SK-N-SH treated with all-trans-retinoic acid at 6 μM for 48 hours (cell line): Measurements from ENCODE around the gene SH3PXD2B.

Experiments used
- ATAC-seq: fragments of 200-7000 bp; cut with Tn5 transposase; 3 replicates; pipeline ENCODE4 v1.9.1; 2020; ENCODE audit warnings: mild to moderate bottlenecking, moderate library complexity
- ARNTL ChIP-seq: fragments of 450-650 bp; formaldehyde crosslinking; IDR thresholded peaks from 2 replicates; pipeline ENCODE4 v1.5.0; 2020; ENCODE audit warnings: low read depth, mild to moderate bottlenecking, moderate library complexity, borderline replicate concordance
- BACH2 ChIP-seq: fragments of 250-450 bp; sonication (Bioruptor Pico); IDR thresholded peaks from 2 replicates; pipeline ENCODE4 v1.9.0; 2021; ENCODE audit warnings: mild to moderate bottlenecking, borderline replicate concordance
- CSDC2 ChIP-seq: fragments of 250-450 bp; sonication (Bioruptor Pico); IDR thresholded peaks from 2 replicates; pipeline ENCODE4 v1.5.0; 2020; ENCODE audit warnings: mild to moderate bottlenecking, moderate library complexity
- ESRRG ChIP-seq: fragments of 250-450 bp; sonication (Bioruptor Pico); IDR thresholded peaks from 2 replicates; pipeline ENCODE4 v1.6.1; 2021; ENCODE audit warnings: mild to moderate bottlenecking
- GLIS3 ChIP-seq: fragments of 250-450 bp; sonication (Bioruptor Pico); IDR thresholded peaks from 2 replicates; pipeline ENCODE4 v1.5.0; 2020; ENCODE audit warnings: mild to moderate bottlenecking, moderate library complexity
- ISL1 ChIP-seq: fragments of 250-450 bp; sonication (Bioruptor Pico); IDR thresholded peaks from 2 replicates; pipeline ENCODE4 v2.1.2; 2022; ENCODE audit warnings: mild to moderate bottlenecking, moderate library complexity
- OSR1 ChIP-seq: fragments of 250-450 bp; sonication (Bioruptor Pico); IDR thresholded peaks from 2 replicates; pipeline ENCODE4 v1.8.0; 2022; ENCODE audit warnings: moderate library complexity, mild to moderate bottlenecking, inconsistent platforms
- PATZ1 ChIP-seq: fragments of 250-450 bp; sonication (Bioruptor Pico); IDR thresholded peaks from 2 replicates; pipeline ENCODE4 v1.8.0; 2020; ENCODE audit warnings: mild to moderate bottlenecking, moderate library complexity, borderline replicate concordance
- PPARA ChIP-seq: fragments of 250-450 bp; sonication (Bioruptor Pico); IDR thresholded peaks from 2 replicates; pipeline ENCODE4 v1.5.0; 2020; ENCODE audit warnings: mild to moderate bottlenecking, borderline replicate concordance
- RARB ChIP-seq: fragments of 250-450 bp; sonication (Bioruptor Pico); IDR thresholded peaks from 2 replicates; pipeline ENCODE4 v1.8.0; 2021; ENCODE audit warnings: mild to moderate bottlenecking, moderate library complexity
- SNAI2 ChIP-seq: fragments of 250-450 bp; sonication (Bioruptor Pico); IDR thresholded peaks from 2 replicates; pipeline ENCODE4 v1.5.0; 2020; ENCODE audit warnings: mild to moderate bottlenecking, moderate library complexity
- TCF4 ChIP-seq: fragments of 250-450 bp; sonication (Bioruptor Pico); IDR thresholded peaks from 2 replicates; pipeline ENCODE4 v1.8.0; 2021; ENCODE audit warnings: mild to moderate bottlenecking, moderate library complexity, borderline replicate concordance
- TSHZ2 ChIP-seq: fragments of 250-450 bp; sonication (Bioruptor Pico); IDR thresholded peaks from 2 replicates; pipeline ENCODE4 v1.5.0; 2020; ENCODE audit warnings: mild to moderate bottlenecking, moderate library complexity
- ZC3H10 ChIP-seq: fragments of 250-450 bp; sonication (Bioruptor Pico); IDR thresholded peaks from 2 replicates; pipeline ENCODE4 v1.5.1; 2021; ENCODE audit warnings: mild to moderate bottlenecking, moderate library complexity
- ZFP3 ChIP-seq: fragments of 250-450 bp; sonication (Bioruptor Pico); IDR thresholded peaks from 2 replicates; pipeline ENCODE4 v1.5.0; 2020; ENCODE audit warnings: mild to moderate bottlenecking, moderate library complexity
- ZFP30 ChIP-seq: fragments of 450-650 bp; formaldehyde crosslinking; IDR thresholded peaks from 2 replicates; pipeline ENCODE4 v1.5.0; 2022; ENCODE audit warnings: mild to moderate bottlenecking, moderate library complexity
- ZNF565 ChIP-seq: fragments of 450-650 bp; formaldehyde crosslinking; conservative IDR thresholded peaks from 2 replicates; pipeline ENCODE4 v1.5.0; 2020; ENCODE audit warnings: low read depth, mild to moderate bottlenecking, moderate library complexity
- ZNF70 ChIP-seq: fragments of 450-650 bp; formaldehyde crosslinking; IDR thresholded peaks from 2 replicates; pipeline ENCODE4 v1.5.0; 2020; ENCODE audit warnings: mild to moderate bottlenecking, moderate library complexity
- ZNF8 ChIP-seq: fragments of 450-650 bp; formaldehyde crosslinking; IDR thresholded peaks from 2 replicates; pipeline ENCODE4 v1.5.0; 2020; ENCODE audit warnings: mild to moderate bottlenecking, moderate library complexity
- TF ChIP-seq, protein P1 (sequence below): fragments of 250-450 bp; sonication (Bioruptor Pico); IDR thresholded peaks from 2 replicates; pipeline ENCODE4 v1.8.0; 2021; ENCODE audit warnings: low read depth, mild to moderate bottlenecking, moderate library complexity, borderline replicate concordance
- TF ChIP-seq, protein P2 (sequence below): fragments of 250-450 bp; sonication (Bioruptor Pico); IDR thresholded peaks from 2 replicates; pipeline ENCODE4 v1.5.1; 2020; ENCODE audit warnings: low read depth, mild to moderate bottlenecking, moderate library complexity

SH3PXD2B gene

DNA sequence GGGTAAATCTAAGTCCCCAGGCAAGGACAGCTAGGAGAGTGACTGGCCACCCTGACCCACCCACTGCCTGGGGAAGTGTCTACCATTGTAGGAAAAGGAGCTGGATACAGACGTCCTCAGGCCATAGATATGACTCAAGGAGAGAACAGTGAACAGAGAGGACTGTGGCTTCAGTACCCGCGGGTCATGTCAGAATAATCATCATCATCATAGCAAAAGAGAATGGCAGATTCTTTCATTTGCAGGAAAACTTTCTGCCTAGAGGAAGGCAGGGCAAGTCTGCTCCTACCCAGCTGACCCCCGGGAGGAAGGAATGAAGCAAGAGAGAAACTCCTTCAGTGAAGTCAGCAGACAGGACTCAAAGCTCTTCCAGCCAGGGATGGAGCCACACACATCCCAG lies 118.6 kb downstream of the SH3PXD2B start:
- no peak for TF ChIP-seq PATZ1 (CRISPR knock-in tag)
- TF ChIP-seq ZFP3 (CRISPR knock-in tag), result no peak
- TF ChIP-seq ZNF565 (CRISPR knock-in tag), result no peak
- TF ChIP-seq RARB (CRISPR knock-in tag), result no peak
- no peak for TF ChIP-seq ISL1 (CRISPR knock-in tag)
- TF ChIP-seq PPARA, result no peak
- TF ChIP-seq ZNF8 (CRISPR knock-in tag), result no peak
- TF ChIP-seq BACH2 (CRISPR knock-in tag), result no peak
- TF ChIP-seq, protein P1, sequence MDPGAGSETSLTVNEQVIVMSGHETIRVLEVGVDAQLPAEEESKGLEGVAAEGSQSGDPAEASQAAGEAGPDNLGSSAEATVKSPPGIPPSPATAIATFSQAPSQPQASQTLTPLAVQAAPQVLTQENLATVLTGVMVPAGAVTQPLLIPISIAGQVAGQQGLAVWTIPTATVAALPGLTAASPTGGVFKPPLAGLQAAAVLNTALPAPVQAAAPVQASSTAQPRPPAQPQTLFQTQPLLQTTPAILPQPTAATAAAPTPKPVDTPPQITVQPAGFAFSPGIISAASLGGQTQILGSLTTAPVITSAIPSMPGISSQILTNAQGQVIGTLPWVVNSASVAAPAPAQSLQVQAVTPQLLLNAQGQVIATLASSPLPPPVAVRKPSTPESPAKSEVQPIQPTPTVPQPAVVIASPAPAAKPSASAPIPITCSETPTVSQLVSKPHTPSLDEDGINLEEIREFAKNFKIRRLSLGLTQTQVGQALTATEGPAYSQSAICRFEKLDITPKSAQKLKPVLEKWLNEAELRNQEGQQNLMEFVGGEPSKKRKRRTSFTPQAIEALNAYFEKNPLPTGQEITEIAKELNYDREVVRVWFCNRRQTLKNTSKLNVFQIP, result no peak
- TF ChIP-seq ARNTL, result no peak
- no peak for TF ChIP-seq CSDC2 (CRISPR knock-in tag)
- no peak for TF ChIP-seq TCF4 (CRISPR knock-in tag)
- TF ChIP-seq, protein P2, sequence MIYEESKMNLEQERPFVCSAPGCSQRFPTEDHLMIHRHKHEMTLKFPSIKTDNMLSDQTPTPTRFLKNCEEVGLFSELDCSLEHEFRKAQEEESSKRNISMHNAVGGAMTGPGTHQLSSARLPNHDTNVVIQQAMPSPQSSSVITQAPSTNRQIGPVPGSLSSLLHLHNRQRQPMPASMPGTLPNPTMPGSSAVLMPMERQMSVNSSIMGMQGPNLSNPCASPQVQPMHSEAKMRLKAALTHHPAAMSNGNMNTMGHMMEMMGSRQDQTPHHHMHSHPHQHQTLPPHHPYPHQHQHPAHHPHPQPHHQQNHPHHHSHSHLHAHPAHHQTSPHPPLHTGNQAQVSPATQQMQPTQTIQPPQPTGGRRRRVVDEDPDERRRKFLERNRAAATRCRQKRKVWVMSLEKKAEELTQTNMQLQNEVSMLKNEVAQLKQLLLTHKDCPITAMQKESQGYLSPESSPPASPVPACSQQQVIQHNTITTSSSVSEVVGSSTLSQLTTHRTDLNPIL (CRISPR knock-in tag), result no peak
- TF ChIP-seq ZFP30 (CRISPR knock-in tag), result no peak
- TF ChIP-seq OSR1, result no peak
- no peak for TF ChIP-seq ESRRG
- ATAC-seq, result no peak

- no peak for ATAC-seq
- TF ChIP-seq TSHZ2 (CRISPR knock-in tag) (no peak), ZNF8 (CRISPR knock-in tag) (no peak), ZFP3 (CRISPR knock-in tag) (no peak), ZNF565 (CRISPR knock-in tag) (no peak), GLIS3 (CRISPR knock-in tag) (no peak), SNAI2 (CRISPR knock-in tag) (no peak), ARNTL (no peak), ZNF70 (CRISPR knock-in tag) (no peak), PATZ1 (CRISPR knock-in tag) (no peak), ZC3H10 (no peak), ZFP30 (CRISPR knock-in tag) (no peak), ESRRG (no peak)
- TF ChIP-seq, protein P2 (CRISPR knock-in tag), result no peak
Measured at GRCh38 chr5:172334641-172335040, 119.7 kb downstream of the SH3PXD2B start.
